GM12864 (cell line): Measurements from ENCODE around the gene NBAS.

Source experiments
- DNase-seq: peaks from one replicate; pipeline ENCODE4 v3.0.0-alpha.2; 2011; ENCODE audit warnings: low read depth
- H3K4me3 ChIP-seq: 2 replicates; pipeline ENCODE4 v1.5.1; 2011; ENCODE audit warnings: mild to moderate bottlenecking, low read depth, low read length, control low read depth
- TF ChIP-seq, protein P1 (sequence below): IDR thresholded peaks from 2 replicates; pipeline ENCODE4 v1.5.1; 2011; ENCODE audit warnings: low read depth, mild to moderate bottlenecking, moderate library complexity, low read length, control low read depth, inconsistent platforms; ENCODE audit errors: missing control alignments

NBAS gene

DNA sequence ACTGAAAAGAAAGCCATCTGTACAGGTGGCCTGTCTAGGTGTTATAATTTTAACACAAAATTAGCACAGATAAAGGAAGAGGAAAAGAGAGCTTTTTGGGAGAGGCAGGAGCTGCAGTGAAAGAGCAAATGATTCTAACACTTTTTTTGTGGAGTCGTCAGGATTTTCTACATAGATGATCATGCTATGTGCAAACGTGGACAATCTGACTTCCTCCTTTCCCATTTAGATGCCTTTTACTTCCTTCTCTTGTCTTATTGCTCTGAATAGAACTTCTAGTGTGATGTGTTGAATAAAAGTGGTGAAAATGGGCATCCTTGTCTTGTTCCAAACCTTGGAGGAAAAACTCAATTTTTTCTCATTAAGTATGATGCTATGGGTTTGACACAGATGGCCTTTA, 334.5 kb downstream of the NBAS start:
- no peak for DNase-seq
- TF ChIP-seq, protein P1, sequence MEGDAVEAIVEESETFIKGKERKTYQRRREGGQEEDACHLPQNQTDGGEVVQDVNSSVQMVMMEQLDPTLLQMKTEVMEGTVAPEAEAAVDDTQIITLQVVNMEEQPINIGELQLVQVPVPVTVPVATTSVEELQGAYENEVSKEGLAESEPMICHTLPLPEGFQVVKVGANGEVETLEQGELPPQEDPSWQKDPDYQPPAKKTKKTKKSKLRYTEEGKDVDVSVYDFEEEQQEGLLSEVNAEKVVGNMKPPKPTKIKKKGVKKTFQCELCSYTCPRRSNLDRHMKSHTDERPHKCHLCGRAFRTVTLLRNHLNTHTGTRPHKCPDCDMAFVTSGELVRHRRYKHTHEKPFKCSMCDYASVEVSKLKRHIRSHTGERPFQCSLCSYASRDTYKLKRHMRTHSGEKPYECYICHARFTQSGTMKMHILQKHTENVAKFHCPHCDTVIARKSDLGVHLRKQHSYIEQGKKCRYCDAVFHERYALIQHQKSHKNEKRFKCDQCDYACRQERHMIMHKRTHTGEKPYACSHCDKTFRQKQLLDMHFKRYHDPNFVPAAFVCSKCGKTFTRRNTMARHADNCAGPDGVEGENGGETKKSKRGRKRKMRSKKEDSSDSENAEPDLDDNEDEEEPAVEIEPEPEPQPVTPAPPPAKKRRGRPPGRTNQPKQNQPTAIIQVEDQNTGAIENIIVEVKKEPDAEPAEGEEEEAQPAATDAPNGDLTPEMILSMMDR = no peak
- H3K4me3 ChIP-seq = no peak overlapping the region

GRCh38 chr2:15225131-15225530, 336.0 kb downstream of the NBAS start:
- TF ChIP-seq, protein P1 = no peak
- no peak overlapping the region for H3K4me3 ChIP-seq
- DNase-seq = no peak

- H3K4me3 ChIP-seq = no peak overlapping the region
- DNase-seq = no peak
- TF ChIP-seq, protein P1 = no peak
Observed at GRCh38 chr2:15224641-15225040, 336.5 kb downstream of the NBAS start.

DNA sequence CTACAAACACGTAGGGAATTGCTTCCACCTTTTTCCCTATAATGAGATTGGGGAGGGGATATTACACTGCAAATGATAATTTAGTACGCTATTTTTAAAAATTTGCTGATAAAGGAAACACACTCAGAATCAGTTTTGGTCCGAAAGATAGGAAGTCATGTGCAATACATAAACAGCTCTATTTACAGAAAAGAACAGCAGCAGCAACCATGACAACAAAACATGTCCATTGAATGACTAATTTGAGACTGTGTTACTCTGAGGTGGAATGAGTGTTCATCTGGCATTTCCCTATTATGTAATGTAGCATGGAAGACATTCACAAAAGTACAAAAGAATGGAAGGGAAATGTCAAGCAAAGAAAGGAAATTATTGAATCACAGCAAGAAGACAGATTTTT, 337.2 kb downstream of the NBAS start:
- no peak overlapping the region for H3K4me3 ChIP-seq
- no peak for DNase-seq
- TF ChIP-seq, protein P1 = no peak

DNA sequence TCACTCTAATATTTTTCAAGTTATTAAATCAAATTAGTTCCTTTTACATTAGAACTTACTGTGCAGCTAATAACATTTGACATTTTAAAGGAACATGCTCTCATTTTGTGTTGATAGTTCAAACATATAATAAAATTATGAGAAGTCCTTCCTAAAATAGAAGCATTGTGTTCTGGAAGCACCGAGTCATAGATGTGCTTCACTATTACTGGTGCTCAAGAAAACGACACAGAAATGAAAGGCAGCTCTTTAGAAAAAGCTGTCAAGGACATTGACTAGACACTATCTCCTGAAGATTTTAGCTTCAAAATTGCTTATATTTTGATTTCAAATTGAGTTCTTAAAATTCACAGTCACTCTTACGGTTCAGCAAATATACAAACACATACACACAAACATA, 338.3 kb downstream of the NBAS start:
- TF ChIP-seq, protein P1 = no peak
- no peak overlapping the region for H3K4me3 ChIP-seq
- no peak for DNase-seq

DNA sequence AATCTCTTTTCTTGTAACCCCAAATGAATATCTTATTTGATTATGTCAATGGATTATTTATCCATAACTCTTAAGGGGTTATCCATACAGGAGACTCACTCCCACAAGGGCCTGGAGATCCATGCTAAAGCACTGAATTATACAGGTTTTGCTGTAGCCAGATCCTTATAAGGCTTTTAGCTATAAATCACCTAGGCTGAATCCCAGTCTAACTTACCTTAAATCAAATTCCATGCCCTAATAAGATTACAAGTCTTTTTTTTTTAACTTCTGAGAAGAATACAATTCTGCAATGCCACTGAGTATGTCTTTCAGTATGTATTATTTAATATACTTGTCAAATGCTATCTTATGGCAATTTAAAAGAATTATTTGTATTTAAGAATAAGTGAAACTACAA, 340.5 kb downstream of the NBAS start:
- TF ChIP-seq, protein P1 = no peak
- DNase-seq = no peak
- no peak overlapping the region for H3K4me3 ChIP-seq

DNA sequence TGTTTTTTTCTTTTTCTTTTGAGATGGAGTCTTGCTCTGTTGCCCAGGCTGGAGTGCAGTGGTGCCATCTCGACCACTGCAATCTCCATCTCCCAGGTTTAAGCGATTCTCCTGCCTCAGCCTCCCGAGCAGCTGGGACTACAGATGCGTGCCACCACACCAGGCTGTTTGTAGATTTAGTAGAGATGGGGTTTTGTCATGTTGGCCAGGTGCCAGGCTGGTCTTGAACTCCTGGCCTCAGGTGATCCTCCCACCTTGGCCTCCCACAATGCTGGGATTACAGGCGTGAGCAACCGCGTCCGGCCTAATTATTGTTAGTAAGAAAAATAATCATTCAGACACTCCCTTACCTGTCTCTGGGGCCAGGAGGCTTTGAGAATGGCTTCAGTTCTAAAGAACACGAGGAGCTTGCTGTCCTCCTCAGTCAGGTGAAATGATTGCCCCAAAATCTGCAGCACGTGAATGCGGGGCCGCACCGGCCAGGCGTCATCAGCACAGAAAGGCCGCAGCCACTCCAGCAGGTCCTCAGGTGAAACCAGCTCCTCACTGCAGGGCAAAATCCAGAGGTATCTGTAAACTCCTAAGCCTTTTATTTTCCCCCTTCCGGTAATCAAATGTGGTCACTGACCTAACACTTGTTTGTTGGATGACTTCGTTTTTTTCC, 342.6 kb downstream of the NBAS start:
- no peak for DNase-seq
- no peak overlapping the region for H3K4me3 ChIP-seq

More for the DNA sequence above, 342.6 kb downstream of the NBAS start:
- TF ChIP-seq, protein P1 = no peak
